H1 (cell line): ENCODE measurements around the gene EFCAB8. TPM values are rescaled to one million over a fixed set of nuclear protein-coding genes. Genes with fewer than 3 reads are reported as not detected.

Experiments used
- CTCF ChIA-PET: fragments of 300-600 bp; sonication (Branson Sonifier 250); formaldehyde crosslinking; loops from one replicate; lab custom pipeline; 2021; ENCODE audit not compliant: partially characterized antibody; lab: Charles Lee
- POLR2A ChIA-PET: fragments of 300-600 bp; sonication (Branson Sonifier 250); formaldehyde crosslinking; loops from one replicate; lab custom pipeline; 2021; ENCODE audit warnings: inconsistent platforms; ENCODE audit not compliant: partially characterized antibody; lab: Charles Lee
- DNase-seq, 2 experiments: peaks; one replicate each; pipeline versions ENCODE4 v3.0.0 to v3.0.0-alpha.2; 2010 to 2022; ENCODE audit warnings: low spot score in 2 of 2, low read depth in 1 of 2, mixed read lengths in 1 of 2
- FAIRE-seq: peaks from 2 replicates; lab custom pipeline; 2011; peaks lifted over from hg19 to GRCh38; lab: Jason Lieb, UNC
- H2AFZ ChIP-seq: 2 replicates; pipeline ENCODE4 v1.8.1; 2012; ENCODE audit warnings: low read length, inconsistent platforms
- H2AK5ac ChIP-seq: 2 replicates; pipeline ENCODE4 v1.6.1; 2013; ENCODE audit warnings: low read depth, low read length
- H2BK120ac ChIP-seq: replicated peaks from 2 replicates; pipeline ENCODE3; 2013; ENCODE audit warnings: low read depth, low read length, inconsistent platforms
- H2BK12ac ChIP-seq: 2 replicates; pipeline ENCODE4 v1.6.1; 2013; ENCODE audit warnings: low read depth, low read length
- H2BK15ac ChIP-seq: 2 replicates; pipeline ENCODE4 v1.6.1; 2013; ENCODE audit warnings: low read length
- H2BK20ac ChIP-seq: 2 replicates; pipeline ENCODE4 v1.6.1; 2013; ENCODE audit warnings: low read length
- H2BK5ac ChIP-seq: 2 replicates; pipeline ENCODE4 v1.6.1; 2013; ENCODE audit warnings: low read depth, low read length
- H3K14ac ChIP-seq: 2 replicates; pipeline ENCODE4 v1.6.1; 2013; ENCODE audit warnings: inconsistent platforms; ENCODE audit not compliant: insufficient read length
- H3K18ac ChIP-seq: 2 replicates; pipeline ENCODE4 v1.6.1; 2013; ENCODE audit warnings: low read length; ENCODE audit errors: extremely low read depth
- H3K23ac ChIP-seq: 2 replicates; pipeline ENCODE4 v1.6.1; 2013; ENCODE audit warnings: inconsistent platforms; ENCODE audit not compliant: insufficient read length
- H3K23me2 ChIP-seq: 2 replicates; pipeline ENCODE4 v1.6.1; 2013; ENCODE audit warnings: low read depth, low read length
- H3K27ac ChIP-seq: 2 replicates; pipeline ENCODE4 v1.6.1; 2011; ENCODE audit warnings: low read depth, low read length, inconsistent platforms
- H3K27me3 ChIP-seq, 4 experiments: replicated peaks in 1 of 4; 1 replicate in 1 of 4; 2 replicates in 3 of 4; pipeline versions ENCODE4 v1.6.1 to v1.8.1; 2011 to 2013; ENCODE audit warnings: low read length in 3 of 4, mild to moderate bottlenecking in 3 of 4, inconsistent platforms in 2 of 4, mixed read lengths in 2 of 4, moderate library complexity in 1 of 4; ENCODE audit not compliant: control insufficient read depth in 3 of 4, insufficient read depth in 3 of 4; ENCODE audit errors: extremely low read depth in 1 of 4
- H3K36me3 ChIP-seq, 4 experiments: 2 replicates each; pipeline versions ENCODE4 v1.6.1 to v1.8.1; 2011 to 2013; ENCODE audit warnings: mild to moderate bottlenecking in 4 of 4, low read length in 3 of 4, moderate library complexity in 2 of 4, control low read depth in 1 of 4, inconsistent platforms in 1 of 4; ENCODE audit not compliant: insufficient read depth in 4 of 4, control insufficient read depth in 2 of 4
- H3K4ac ChIP-seq: replicated peaks from 2 replicates; pipeline ENCODE3; 2013; ENCODE audit warnings: low read length, low read depth, mixed read lengths, inconsistent platforms; ENCODE audit not compliant: insufficient read length
- H3K4me1 ChIP-seq, 4 experiments: replicated peaks in 1 of 4; 1 replicate in 1 of 4; 2 replicates in 3 of 4; pipeline versions ENCODE4 v1.6.1 to v1.8.1; 2011 to 2013; ENCODE audit warnings: low read length in 3 of 4, inconsistent platforms in 2 of 4, mixed read lengths in 1 of 4; ENCODE audit not compliant: insufficient read depth in 4 of 4, control insufficient read depth in 3 of 4
- H3K4me2 ChIP-seq, 2 experiments: 2 replicates each; pipeline versions ENCODE4 v1.6.1 to v1.8.1; 2011 to 2013; ENCODE audit warnings: low read depth in 2 of 2, low read length in 2 of 2, control low read depth in 1 of 2, inconsistent platforms in 1 of 2, mild to moderate bottlenecking in 1 of 2; ENCODE audit not compliant: insufficient read depth in 1 of 2
- H3K4me3 ChIP-seq, 4 experiments: fragments of 200-600, 300-600 bp in 1 of 4; sonication (generic), shearing (Covaris generic), sonication (Bioruptor Twin) in 1 of 4; 2 replicates each; pipeline versions ENCODE4 v1.5.1 to v1.8.1; 2011 to 2016; ENCODE audit warnings: low read length in 4 of 4, low read depth in 3 of 4, control low read depth in 2 of 4, inconsistent platforms in 2 of 4, mild to moderate bottlenecking in 2 of 4, mixed read lengths in 1 of 4, moderate library complexity in 1 of 4; ENCODE audit not compliant: insufficient read depth in 2 of 4; ENCODE audit errors: extremely low read depth in 1 of 4
- H3K56ac ChIP-seq: replicated peaks from 2 replicates; pipeline ENCODE3; 2013; ENCODE audit warnings: low read depth, mild to moderate bottlenecking, mixed read lengths, low read length, inconsistent platforms; ENCODE audit not compliant: insufficient read length
- H3K79me1 ChIP-seq: 2 replicates; pipeline ENCODE4 v1.6.1; 2013; ENCODE audit warnings: low read depth, low read length, control low read depth
- H3K79me2 ChIP-seq, 2 experiments: 2 replicates each; pipeline versions ENCODE4 v1.6.1 to v1.8.1; 2012 to 2013; ENCODE audit warnings: low read length in 2 of 2, mild to moderate bottlenecking in 2 of 2, inconsistent platforms in 1 of 2; ENCODE audit not compliant: insufficient read depth in 2 of 2, control insufficient read depth in 1 of 2
- H3K9ac ChIP-seq, 4 experiments: replicated peaks in 1 of 4; 1 replicate in 1 of 4; 2 replicates in 3 of 4; pipeline versions ENCODE4 v1.6.1 to v1.8.1; 2011 to 2013; ENCODE audit warnings: low read depth in 3 of 4, low read length in 3 of 4, control low read depth in 2 of 4, mild to moderate bottlenecking in 2 of 4, moderate library complexity in 2 of 4, inconsistent platforms in 1 of 4; ENCODE audit errors: extremely low read depth in 1 of 4
- H3K9me3 ChIP-seq, 2 experiments: 2 replicates each; pipeline versions ENCODE4 v1.6.1 to v1.8.1; 2012 to 2013; ENCODE audit warnings: mild to moderate bottlenecking in 2 of 2, moderate library complexity in 2 of 2, control low read depth in 1 of 2, inconsistent platforms in 1 of 2, low read depth in 1 of 2, low read length in 1 of 2, mixed read lengths in 1 of 2; ENCODE audit not compliant: insufficient read depth in 2 of 2
- H4K20me1 ChIP-seq, 2 experiments: replicated peaks in 1 of 2; 2 replicates each; pipeline versions ENCODE3 to v1.8.1; 2011 to 2013; ENCODE audit warnings: inconsistent platforms in 2 of 2, low read length in 2 of 2, mild to moderate bottlenecking in 1 of 2; ENCODE audit not compliant: insufficient read depth in 2 of 2, control insufficient read depth in 1 of 2
- H4K5ac ChIP-seq: 2 replicates; pipeline ENCODE4 v1.6.1; 2013; ENCODE audit warnings: low read length, low read depth, mixed read lengths, inconsistent platforms; ENCODE audit not compliant: insufficient read length
- H4K8ac ChIP-seq: 2 replicates; pipeline ENCODE4 v1.8.0; 2013; ENCODE audit warnings: mild to moderate bottlenecking, moderate library complexity, low read length, inconsistent platforms; ENCODE audit not compliant: insufficient read depth; ENCODE audit errors: extremely low read depth
- H4K91ac ChIP-seq: replicated peaks from 2 replicates; pipeline ENCODE3; 2013; ENCODE audit warnings: low read length, mixed read lengths, inconsistent platforms; ENCODE audit not compliant: insufficient read length
- CREB1 ChIP-seq: IDR thresholded peaks from 2 replicates; pipeline ENCODE4 v1.6.1; 2012; ENCODE audit warnings: inconsistent platforms
- SP4 ChIP-seq: IDR thresholded peaks from 2 replicates; pipeline ENCODE4 v1.6.1; 2012; ENCODE audit warnings: low read length, inconsistent platforms
- TAF1 ChIP-seq: IDR thresholded peaks from 2 replicates; pipeline ENCODE4 v1.6.1; 2011; ENCODE audit warnings: mild to moderate bottlenecking, low read depth, low read length
- WGBS, 2 experiments: shearing (Covaris generic) in 1 of 2; methylation state at CpG; one replicate each; pipeline versions ENCODE4 v1.1.6 to v1.1.7; 2013 to 2015; ENCODE audit warnings: low lambda C conversion rate in 2 of 2, mixed read lengths in 2 of 2, inconsistent platforms in 1 of 2, low coverage in 1 of 2, missing lambda C conversion rate in 1 of 2; ENCODE audit not compliant: insufficient replicate concordance in 2 of 2, insufficient coverage in 1 of 2, insufficient read length in 1 of 2; ENCODE audit errors: extremely low coverage in 1 of 2, missing lambda C conversion rate in 1 of 2; 5-methylcytosine and 5-hydroxymethylcytosine counted together
- polyA plus RNA-seq, 7 experiments: library from polyadenylated mRNA; depleted of rRNA in 3 of 7; stranded (reverse) in 5 of 7; unstranded in 2 of 7; fragments of >200 nt in 5 of 7; fragments of 200-250 nt in 2 of 7; gene quantifications; 1 replicate in 5 of 7; 2 replicates in 1 of 7; 4 replicates in 1 of 7; pipeline versions ENCODE4 v1.2.1 to v1.2.3, GENCODE V29; 2011 to 2013; ENCODE audit warnings: missing spikeins in 2 of 7, mixed read lengths in 2 of 7
- total RNA-seq: library from RNA; stranded (reverse); fragmentation: NEBNext Ultra II Directional; extraction: Animal tissue kit (Norgen Biotek cat#: 25700); gene quantifications from 2 replicates; pipeline ENCODE4 v1.2.1, GENCODE V29; 2021
- TF ChIP-seq, protein P1 (sequence below): IDR thresholded peaks from 2 replicates; pipeline ENCODE4 v1.6.1; 2012; ENCODE audit warnings: inconsistent platforms
- TF ChIP-seq, protein P2 (sequence below): IDR thresholded peaks from 2 replicates; pipeline ENCODE4 v1.6.1; 2012; ENCODE audit warnings: low read length, inconsistent platforms

Gene EFCAB8
- total and polyA plus RNA-seq, 2 of the 8 experiments (the other 6 are each of a cell fraction or from before 2014, with no cell fraction given): 0.06 to 0.20 TPM

DNA sequence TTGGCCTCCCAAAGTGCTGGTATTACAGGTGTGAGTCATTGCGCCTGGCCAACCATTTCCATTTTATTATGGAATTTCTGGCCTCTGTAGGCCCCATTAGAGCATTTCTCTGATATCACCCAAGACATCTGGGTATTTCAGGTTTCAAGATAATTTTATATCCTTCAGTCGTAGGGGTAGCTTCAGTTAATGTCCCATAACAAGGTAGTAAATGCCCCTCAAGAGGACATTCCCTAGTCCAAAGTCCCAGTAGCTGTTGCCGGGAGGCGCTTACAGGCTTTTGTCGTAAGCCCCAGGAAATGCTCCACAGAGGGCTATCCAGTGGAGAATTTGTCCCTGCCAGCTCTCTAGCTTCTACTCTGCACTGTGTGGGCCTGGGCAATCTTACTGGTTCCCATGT is 24.4 kb downstream of the EFCAB8 start:
- Histone ChIP-seq H3K23ac (no peak overlapping the region), H4K20me1 (no peaks in the 10 kb centered on the region), H3K9me3 (no peaks in the 10 kb centered on the region), H3K23me2 (no peaks in the 10 kb centered on the region), H3K4me1 (peaks cover 0 to 8% (median under 1%) of the 10 kb centered on the region in 4 experiments; a peak in 3 of 7 replicates), H3K9ac (no peak overlapping the region), H4K8ac (no peak overlapping the region), H3K79me1 (no peaks in the 10 kb centered on the region), H2BK120ac (no peak overlapping the region), H3K18ac (no peak overlapping the region), H3K27me3 (no peaks in the 10 kb centered on the region), H2BK12ac (no peak overlapping the region), H3K56ac (no peak overlapping the region), H4K5ac (no peak overlapping the region), H3K4me2 (no peak overlapping the region), H2BK20ac (no peak overlapping the region), H3K36me3 (no peaks in the 10 kb centered on the region), H3K27ac (no peak overlapping the region), H3K79me2 (no peaks in the 10 kb centered on the region), H2BK5ac (no peak overlapping the region), H2AFZ (no peak overlapping the region), H2BK15ac (no peak overlapping the region), H4K91ac (no peak overlapping the region), H3K14ac (no peak overlapping the region), H2AK5ac (no peak overlapping the region), H3K4me3 (no peak overlapping the region), H3K4ac (no peak overlapping the region)
- 84% methylated on average over 5 of the region's 5 CpGs; no CpG with 5 or more reads in 1 of the 2 experiments for WGBS, 2 experiments
- FAIRE-seq (no peak), DNase-seq (no peak)
- ChIA-PET POLR2A (no interaction called here), CTCF (interaction anchor here (0.8 kb wide), 1 partner anchor 10 kb away, joined by 3 read pairs; no protein-coding TSS in a partner anchor)
- TF ChIP-seq TAF1: no peak
- TF ChIP-seq SP4: no peak
- TF ChIP-seq, protein P1, sequence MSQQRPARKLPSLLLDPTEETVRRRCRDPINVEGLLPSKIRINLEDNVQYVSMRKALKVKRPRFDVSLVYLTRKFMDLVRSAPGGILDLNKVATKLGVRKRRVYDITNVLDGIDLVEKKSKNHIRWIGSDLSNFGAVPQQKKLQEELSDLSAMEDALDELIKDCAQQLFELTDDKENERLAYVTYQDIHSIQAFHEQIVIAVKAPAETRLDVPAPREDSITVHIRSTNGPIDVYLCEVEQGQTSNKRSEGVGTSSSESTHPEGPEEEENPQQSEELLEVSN: no peak
- no peak for TF ChIP-seq CREB1
- TF ChIP-seq, protein P2, sequence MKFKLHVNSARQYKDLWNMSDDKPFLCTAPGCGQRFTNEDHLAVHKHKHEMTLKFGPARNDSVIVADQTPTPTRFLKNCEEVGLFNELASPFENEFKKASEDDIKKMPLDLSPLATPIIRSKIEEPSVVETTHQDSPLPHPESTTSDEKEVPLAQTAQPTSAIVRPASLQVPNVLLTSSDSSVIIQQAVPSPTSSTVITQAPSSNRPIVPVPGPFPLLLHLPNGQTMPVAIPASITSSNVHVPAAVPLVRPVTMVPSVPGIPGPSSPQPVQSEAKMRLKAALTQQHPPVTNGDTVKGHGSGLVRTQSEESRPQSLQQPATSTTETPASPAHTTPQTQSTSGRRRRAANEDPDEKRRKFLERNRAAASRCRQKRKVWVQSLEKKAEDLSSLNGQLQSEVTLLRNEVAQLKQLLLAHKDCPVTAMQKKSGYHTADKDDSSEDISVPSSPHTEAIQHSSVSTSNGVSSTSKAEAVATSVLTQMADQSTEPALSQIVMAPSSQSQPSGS: no peak
